KOPT-K1 (cell line): ENCODE data around the gene RORB.
"Not testable (repeated sequence)": the region's sequence is repeated elsewhere in the genome, so short reads cannot be mapped to it uniquely, and the experiment has no call there.

Experiments
- H3K27ac ChIP-seq: fragments of 200-600 bp; sonication (generic); 2 replicates; pipeline ENCODE4 v1.5.1; 2016; ENCODE audit warnings: antibody characterized with exemption, mild to moderate bottlenecking, low read depth, low read length; ENCODE audit not compliant: poor library complexity, severe bottlenecking
- H3K36me3 ChIP-seq: fragments of 200-600 bp; sonication (generic); 2 replicates; pipeline ENCODE4 v1.5.1; 2017; ENCODE audit warnings: antibody characterized with exemption, mild to moderate bottlenecking, low read length, moderate library complexity; ENCODE audit not compliant: insufficient read depth
- H3K9me3 ChIP-seq: fragments of 200-600 bp; sonication (generic); 2 replicates; pipeline ENCODE4 v1.5.1; 2017; ENCODE audit warnings: antibody characterized with exemption, low read length, mild to moderate bottlenecking; ENCODE audit not compliant: insufficient read depth, poor library complexity, severe bottlenecking

Gene RORB

DNA sequence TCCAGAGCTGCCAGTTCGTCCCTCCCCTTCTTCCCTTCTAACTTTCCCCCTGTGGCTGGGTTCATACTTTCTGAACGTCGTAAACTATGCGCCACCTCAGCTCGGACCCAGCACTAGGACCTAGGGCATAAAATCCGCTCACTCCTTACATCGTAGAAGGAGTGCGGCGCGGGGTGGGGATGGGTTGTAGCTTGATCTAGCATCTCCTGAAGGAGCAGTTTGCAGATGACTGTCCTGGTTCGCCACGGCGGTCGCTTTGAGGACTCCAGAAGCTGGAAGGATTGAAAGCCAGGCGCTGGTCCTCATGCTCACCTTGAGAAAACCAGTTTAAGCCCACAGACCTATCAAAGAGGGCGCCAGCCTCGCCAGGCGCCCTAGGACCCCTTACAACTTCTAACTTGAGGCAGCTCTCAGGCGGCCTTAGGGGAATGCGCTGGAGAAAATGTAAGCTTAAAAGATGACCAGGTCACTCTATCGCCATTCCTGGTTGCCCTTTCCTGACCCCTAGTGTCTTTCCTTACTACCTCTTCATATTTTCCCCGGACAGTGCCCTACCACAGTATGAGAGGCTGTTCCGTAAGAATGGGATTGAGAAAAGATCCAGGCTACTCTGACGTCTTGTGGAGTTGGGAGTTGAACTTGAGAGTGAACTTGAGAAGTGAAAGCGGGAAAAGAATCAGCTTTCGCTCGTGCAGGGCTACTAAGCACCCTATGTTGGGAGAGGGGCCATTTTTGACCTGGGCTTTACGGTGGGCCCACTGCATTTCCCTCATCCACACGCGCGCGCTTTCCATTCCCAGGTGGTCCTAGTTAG, 2.8 kb downstream of the RORB start:
- Histone ChIP-seq H3K9me3 (no peaks in the 10 kb centered on the region), H3K27ac (no peak overlapping the region), H3K36me3 (no peaks in the 10 kb centered on the region)

DNA sequence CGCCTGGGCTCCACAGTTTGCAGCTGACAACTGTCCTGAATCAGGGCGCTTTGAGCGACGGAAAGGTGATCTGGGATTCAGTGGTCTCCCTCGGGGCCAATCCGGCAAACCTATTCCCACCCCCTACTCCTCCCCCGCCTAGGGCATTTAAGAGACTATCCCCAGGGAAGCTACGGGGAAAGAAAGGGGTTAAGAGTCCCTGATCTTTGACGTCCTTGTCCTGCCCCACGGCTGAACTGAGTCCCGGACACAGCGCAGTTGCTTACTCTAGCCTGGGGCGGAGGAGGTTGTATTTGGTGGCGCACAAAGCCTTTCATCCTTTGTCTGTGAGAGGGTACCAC, 3.4 kb downstream of the RORB start:
- no peaks in the 10 kb centered on the region for H3K9me3 ChIP-seq
- H3K36me3 ChIP-seq: no peaks in the 10 kb centered on the region
- no peak overlapping the region for H3K27ac ChIP-seq

DNA sequence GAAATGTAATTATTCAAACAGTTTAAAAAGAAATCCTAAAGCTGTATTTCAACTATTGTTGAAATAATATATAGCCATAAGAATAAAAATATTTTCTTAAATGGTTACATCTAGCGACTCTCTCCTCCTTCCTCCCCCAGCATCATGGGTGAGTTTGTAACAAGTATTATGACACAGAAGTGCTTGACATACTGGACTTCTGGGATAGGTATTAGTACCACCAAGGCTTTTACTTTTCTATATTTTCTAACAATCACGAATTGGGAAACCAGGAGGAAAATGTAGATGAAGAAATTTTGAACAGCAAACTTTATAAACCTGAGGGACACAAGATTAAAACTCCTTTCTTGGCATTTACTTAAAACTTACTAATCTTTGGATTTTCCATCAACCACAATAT, 4.4 kb downstream of the RORB start:
- Histone ChIP-seq H3K9me3 (no peaks in the 10 kb centered on the region), H3K27ac (no peak overlapping the region), H3K36me3 (no peaks in the 10 kb centered on the region)

DNA sequence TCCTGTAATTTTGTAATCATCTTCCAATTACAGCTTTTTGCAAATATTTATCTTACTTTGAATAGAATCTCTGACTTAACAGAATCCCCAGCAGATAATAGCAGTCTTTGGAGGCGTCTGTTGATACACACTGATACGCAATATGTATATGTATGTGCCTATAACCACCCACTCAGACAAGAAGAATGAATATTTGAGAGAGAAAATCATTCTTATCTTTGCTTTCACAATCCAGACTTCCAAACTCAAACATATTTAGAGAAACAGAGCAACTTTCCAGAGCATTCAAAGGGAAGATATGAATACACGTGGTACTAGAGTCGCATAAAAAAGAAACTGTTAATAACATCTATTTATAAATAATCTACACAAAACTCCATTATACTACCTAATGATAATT, 6.1 kb downstream of the RORB start:
- H3K36me3 ChIP-seq: no peaks in the 10 kb centered on the region
- H3K27ac ChIP-seq: no peak overlapping the region
- no peaks in the 10 kb centered on the region for H3K9me3 ChIP-seq

DNA sequence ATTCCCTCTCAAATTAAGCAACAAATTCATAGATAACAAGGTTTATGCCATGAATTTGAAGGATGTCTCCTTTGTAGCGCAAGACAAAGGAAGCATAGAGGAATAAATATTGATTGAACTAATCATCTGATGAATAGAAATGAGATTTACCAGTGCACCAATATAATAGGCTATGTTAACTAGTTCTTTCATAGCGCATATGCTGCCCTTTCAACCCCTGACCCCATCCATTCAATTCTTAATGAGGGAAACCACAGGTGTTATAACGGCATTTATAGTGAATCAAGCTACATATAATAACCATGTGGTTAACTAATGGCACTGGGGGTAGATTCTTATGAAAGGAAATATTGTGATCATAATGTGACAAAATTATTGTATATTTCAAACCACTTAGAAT, 6.5 kb downstream of the RORB start:
- H3K36me3 ChIP-seq: no peaks in the 10 kb centered on the region
- no peaks in the 10 kb centered on the region for H3K9me3 ChIP-seq
- no peak overlapping the region for H3K27ac ChIP-seq

DNA sequence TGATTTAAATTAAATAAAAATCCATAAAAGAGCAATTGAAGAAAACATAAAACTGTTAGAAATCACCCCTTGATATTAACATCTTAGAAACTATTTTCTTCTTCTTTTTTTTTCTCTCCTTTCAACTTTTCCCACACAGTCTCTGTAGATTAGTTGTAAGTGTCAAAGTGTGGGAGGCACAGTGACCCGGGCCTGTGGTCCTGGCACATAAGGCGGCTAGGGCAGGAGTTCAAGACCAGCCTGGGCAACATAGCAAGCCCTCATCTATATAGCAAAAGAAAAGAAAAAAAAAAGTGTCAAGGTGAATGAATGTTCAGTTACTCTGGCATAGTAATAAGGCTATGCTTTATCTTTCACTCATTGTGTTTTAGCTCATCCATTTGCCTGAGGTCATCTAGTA, 14.2 kb downstream of the RORB start:
- Histone ChIP-seq H3K9me3 (no peaks in the 10 kb centered on the region), H3K36me3 (no peaks in the 10 kb centered on the region), H3K27ac (no peak overlapping the region)

DNA sequence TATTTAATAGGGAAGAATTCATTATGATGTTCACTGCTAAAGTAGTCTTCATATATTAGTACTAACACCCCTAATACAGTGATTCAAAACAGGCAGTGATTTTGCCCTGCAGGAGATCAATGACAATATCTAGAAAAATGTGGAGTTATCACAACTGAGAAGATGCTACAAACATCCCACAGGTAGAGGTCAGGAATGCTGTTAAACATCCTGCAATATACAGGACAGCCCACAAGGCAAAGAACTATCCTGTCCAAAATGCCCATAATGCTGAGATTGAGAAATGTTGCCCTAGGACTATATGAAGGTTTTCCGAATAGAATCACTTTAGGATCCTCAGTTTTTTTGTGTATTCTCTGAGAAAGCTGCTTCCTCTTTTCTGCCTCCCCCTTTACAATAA, 15.3 kb downstream of the RORB start:
- Histone ChIP-seq H3K9me3 (no peaks in the 10 kb centered on the region), H3K27ac (no peak overlapping the region), H3K36me3 (no peaks in the 10 kb centered on the region)

DNA sequence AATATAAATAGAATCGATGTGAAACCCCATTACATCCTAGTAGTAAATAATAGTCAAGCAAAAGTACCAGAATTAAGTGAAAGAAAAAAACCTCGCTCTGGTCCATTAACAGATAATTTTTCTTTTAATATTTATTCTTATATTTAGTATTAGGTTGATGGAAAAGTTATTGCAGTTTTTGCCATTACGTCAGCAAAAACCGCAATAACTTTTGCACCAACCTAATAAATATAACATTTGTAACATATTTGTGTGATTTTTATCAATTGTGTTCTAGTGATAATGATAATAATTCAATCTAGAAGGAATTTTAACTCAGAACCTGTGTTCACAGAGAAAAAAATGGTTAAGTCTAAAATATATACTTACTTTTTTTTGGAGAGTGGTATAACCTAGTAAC, 16.1 kb downstream of the RORB start:
- Histone ChIP-seq H3K9me3 (no peaks in the 10 kb centered on the region), H3K27ac (no peak overlapping the region), H3K36me3 (no peaks in the 10 kb centered on the region)

DNA sequence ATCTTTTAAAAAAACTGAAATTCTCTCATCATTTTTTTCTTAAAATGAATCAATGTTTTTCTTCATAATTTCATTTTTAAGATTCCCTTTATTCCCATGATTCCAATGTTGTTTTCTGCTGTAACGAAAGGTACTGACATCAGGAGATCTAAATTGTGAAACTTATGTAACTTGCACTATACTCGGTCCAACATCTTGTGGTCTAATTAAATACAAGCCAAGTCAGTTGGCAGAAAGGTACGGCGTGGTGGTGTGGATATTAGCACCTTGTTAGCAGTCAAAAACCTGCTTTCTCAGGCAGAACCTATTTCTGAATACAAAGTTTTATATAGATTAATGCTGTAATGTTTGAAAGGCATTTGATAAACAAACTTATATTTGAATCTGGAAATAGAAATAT, 20.1 kb downstream of the RORB start:
- no peak overlapping the region for H3K27ac ChIP-seq
- no peaks in the 10 kb centered on the region for H3K36me3 ChIP-seq
- H3K9me3 ChIP-seq: no peaks in the 10 kb centered on the region

DNA sequence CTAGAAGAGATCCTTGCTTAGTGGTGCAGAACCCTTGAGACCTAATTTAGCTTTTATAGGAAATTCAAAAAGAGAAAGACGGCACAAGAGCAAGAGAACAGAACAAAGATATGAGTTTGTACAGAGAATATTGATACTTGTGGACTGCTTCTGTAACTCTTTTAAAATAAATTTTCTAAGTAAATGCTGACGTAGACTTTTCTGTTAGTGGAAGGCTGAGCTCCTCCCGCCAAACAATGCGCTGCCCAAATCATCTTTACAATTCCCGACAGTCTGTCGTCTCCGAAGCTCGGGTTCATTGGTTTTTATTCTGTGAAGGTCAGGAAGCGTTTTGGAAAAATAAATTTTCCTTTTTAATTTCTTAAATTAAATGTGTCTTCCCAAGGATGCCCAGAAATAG, 22.3 kb downstream of the RORB start:
- Histone ChIP-seq H3K36me3 (no peaks in the 10 kb centered on the region), H3K9me3 (no peaks in the 10 kb centered on the region), H3K27ac (no peak overlapping the region)

DNA sequence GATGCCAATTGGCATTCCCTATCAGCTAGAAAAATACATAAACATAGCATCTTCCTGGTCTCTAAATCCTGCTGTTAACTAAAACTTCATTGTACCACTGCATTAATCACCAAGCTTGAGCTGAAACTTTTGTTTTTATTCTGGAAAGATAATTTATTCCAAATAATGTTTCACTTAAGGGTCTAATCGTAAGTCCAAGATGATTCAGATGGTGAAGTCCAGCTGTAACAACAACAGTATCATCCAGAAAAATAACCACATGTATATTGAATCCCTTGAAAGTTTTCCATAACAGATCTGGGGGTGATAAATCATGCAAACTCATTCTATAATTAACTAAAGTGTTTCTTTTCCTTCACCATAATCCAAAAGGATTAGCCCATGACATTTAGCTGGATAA, 23.9 kb downstream of the RORB start:
- Histone ChIP-seq H3K27ac (no peak overlapping the region), H3K36me3 (no peaks in the 10 kb centered on the region), H3K9me3 (no peaks in the 10 kb centered on the region)

DNA sequence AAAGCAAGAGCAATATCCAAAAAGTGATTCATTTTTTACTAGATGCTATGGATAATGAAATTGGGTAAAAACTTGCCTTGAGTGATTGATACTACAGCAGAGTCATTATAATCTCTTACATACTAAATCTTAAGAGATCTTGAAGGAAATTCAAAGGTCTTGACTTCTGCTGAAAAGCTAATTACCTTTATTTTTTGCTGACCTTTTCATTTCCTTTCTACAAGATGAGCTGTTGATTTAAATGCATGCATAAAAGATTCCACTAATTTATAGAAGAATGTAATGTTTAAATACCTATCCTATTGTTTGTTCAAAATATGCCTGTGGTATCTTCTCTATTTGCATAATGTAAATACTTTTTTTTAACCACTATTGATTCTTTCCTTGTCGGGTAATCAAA, 27.2 kb downstream of the RORB start:
- Histone ChIP-seq H3K9me3 (no peaks in the 10 kb centered on the region), H3K36me3 (no peaks in the 10 kb centered on the region)

DNA sequence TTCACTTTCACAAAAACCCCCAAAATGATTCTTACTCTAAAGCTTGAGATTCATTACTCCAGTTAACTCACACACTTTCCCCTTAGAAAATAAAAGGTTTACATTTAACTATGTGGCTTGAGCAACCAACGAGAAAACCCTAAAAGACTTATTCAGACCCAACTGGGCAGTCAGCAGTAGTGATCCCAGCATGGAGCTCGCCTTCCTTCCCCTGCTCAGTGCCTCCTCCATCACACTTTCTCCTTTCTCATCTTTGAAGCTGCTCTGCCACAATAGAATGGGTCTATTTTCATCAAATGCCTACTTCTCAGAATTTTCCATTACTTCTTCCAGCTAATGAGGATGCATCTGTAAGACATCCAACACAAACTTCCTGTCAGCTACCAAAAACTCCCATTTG, 29.1 kb downstream of the RORB start:
- no peaks in the 10 kb centered on the region for H3K36me3 ChIP-seq
- H3K9me3 ChIP-seq: no peaks in the 10 kb centered on the region
- peak overlapping the region; percentile 2 for H3K27ac ChIP-seq

More for the DNA sequence above, 27.2 kb downstream of the RORB start:
- H3K27ac ChIP-seq: no peak overlapping the region

DNA sequence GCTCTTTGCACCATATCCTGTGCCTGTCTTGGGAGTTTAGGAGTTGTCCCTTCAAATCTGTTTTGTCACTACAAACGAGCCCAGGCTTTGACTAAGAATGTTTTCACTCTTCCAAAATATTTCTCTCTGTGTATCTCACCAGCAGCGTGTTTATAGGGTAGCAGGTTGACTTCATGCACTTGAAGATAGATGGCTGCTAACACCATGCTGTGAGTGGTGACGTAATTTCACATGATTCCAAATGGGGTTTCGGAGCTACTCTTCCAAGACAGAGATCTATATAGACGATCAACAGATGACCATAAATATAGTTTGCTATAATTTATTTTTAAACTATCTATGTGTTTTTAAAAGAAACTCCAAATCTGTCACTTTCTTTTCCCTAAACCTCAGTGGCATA, 30.6 kb downstream of the RORB start:
- Histone ChIP-seq H3K27ac (no peak overlapping the region), H3K9me3 (no peaks in the 10 kb centered on the region), H3K36me3 (no peaks in the 10 kb centered on the region)

DNA sequence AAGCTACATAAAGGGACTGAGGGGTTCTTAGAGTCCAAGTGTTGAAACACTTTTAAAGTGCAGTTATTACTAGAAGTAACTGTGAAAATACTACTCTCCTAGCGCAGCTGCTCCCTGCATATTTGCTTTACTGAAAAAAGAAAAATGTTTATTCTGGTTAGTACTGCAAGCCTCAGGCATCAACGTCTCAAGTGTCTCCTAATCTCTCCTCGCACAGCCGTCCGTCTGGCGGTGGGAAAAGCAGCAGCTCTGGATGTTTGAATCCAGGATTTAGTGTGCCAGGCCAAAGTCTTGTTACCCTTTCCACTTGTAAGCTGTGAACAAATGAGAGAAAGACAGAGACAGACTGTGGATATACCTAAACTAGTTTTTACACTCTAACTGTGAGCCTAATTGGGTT, 31.1 kb downstream of the RORB start:
- no peaks in the 10 kb centered on the region for H3K9me3 ChIP-seq
- H3K27ac ChIP-seq: no peak overlapping the region
- no peaks in the 10 kb centered on the region for H3K36me3 ChIP-seq

DNA sequence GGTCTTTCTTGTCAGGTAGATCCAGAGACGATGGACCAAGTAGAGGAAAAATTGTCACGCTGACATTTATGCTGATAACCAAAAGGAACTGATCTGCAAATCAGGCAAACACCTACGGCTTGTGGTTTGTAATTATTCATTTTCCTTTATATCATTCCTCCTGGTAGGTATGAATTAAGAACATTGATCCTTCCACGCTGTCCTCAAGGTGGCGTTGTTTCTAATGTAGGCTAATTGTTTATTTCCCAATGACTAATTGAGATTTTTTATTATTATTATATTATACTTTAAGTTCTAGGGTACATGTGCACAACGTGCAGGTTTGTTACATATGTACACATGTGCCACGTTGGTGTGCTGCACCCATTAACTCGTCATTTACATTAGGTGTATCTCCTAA, 33.3 kb downstream of the RORB start:
- not testable (repeated sequence) for H3K27ac ChIP-seq, H3K9me3 ChIP-seq, H3K36me3 ChIP-seq
